Ovary (tissue), 3 donors: Measurements from ENCODE around the gene TIPRL.

Source experiments
- CTCF ChIP-seq, 3 donors: fragments of 450-650 bp in 2 of 3; fragments of 200-600 bp in 1 of 3; IDR thresholded peaks; one replicate each; pipeline versions ENCODE4 v1.5.1 to v1.8.0; 2016 to 2022; ENCODE audit warnings: antibody characterized with exemption in 3 of 3, mild to moderate bottlenecking in 1 of 3
- EP300 ChIP-seq: sonication (generic); formaldehyde crosslinking; IDR thresholded peaks from one replicate; pipeline ENCODE4 v1.6.1; 2017; ENCODE audit warnings: antibody characterized with exemption
- POLR2A ChIP-seq: fragments of 450-650 bp; IDR thresholded peaks from one replicate; pipeline ENCODE4 v1.6.1; 2017; ENCODE audit warnings: antibody characterized with exemption, mild to moderate bottlenecking, moderate library complexity
- donor health status: DM: no; HTN: no; CAD: no.

DNA sequence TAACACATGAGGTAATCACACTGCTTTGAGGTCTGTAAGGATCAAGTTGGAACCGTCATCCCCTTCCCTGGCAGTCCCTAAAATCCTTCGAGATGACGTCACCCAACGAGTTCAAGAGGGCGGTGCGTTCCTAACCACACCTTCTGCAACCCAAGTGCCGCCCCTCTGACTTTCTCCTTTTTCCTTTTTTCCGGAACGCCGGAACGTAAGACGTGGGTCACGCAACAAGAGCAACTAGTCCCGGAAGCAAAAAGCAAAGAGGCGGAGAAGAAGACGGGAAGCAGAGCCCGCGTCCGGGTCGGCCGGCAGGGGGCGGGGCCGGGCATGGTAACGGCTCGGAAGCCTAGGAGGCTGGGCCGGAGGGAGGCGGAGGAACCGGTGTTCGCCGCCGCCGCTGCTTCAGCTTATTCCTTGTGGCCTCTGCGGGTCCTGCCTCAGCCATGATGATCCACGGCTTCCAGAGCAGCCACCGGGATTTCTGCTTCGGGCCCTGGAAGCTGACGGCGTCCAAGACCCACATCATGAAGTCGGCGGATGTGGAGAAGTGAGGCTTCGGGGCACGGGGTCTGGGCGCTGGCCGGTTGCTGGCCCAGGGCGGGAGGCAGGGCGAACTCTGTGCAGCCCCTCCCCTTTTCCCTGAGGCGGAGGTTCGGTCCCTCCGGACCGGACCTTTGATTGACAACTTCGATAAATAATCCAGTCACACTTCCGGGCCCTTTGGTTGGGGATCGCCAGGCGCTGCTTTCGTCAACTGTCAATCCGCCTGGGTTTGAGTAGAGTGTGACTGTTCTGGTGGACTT is at the start of gene TIPRL:
- TF ChIP-seq CTCF (IDR thresholded peaks at IDR 0.05) (peak; percentile 79 to 88 (median 86)), EP300 (peak; percentile 70), POLR2A (peak; percentile 82)
